K562 (cell line): ENCODE results near the gene ST6GALNAC3. TPM values are rescaled to one million over a fixed set of nuclear protein-coding genes. Genes with fewer than 3 reads are reported as not detected.
A peak's percentile ranks its signal among the peaks of the same experiment; 100 is the strongest.

ENCODE experiments used
- ATAC-seq: fragments of 200-7000 bp; cut with Tn5 transposase; 3 replicates; pipeline ENCODE4 v1.9.1; 2020; ENCODE audit warnings: moderate library complexity
- BruUV-seq: library from RNA; stranded (reverse); fragments of 400-500 nt; replicated peaks from 2 replicates; lab custom pipeline; 2021; lab: Mats Ljungman, UMichigan
- CTCF ChIA-PET: fragments of 300-600 bp; formaldehyde crosslinking; extraction: SDS; loops from one replicate; lab custom pipeline; 2021; ENCODE audit warnings: low intra/inter-chr PET ratio; lab: Yijun Ruan, JAX
- POLR2A ChIA-PET: fragments of 300-600, 350-650 bp; sonication (Branson Sonifier 250); formaldehyde crosslinking; extraction: SDS; loops from one replicate; lab custom pipeline; 2021; ENCODE audit warnings: antibody characterized with exemption, inconsistent platforms; lab: Yijun Ruan, JAX
- DNase-seq, 4 experiments: peaks; one replicate each; pipeline versions ENCODE4 v3.0.0 to v3.0.0-alpha.2; 2011 to 2018; ENCODE audit warnings: low spot score in 3 of 4, mixed read lengths in 3 of 4; ENCODE audit errors: extremely low read depth in 1 of 4
- FAIRE-seq: peaks from 2 replicates; lab custom pipeline; 2011; peaks lifted over from hg19 to GRCh38; lab: Jason Lieb, UNC
- H2AFZ ChIP-seq: 2 replicates; pipeline ENCODE4 v1.6.0; 2011; ENCODE audit warnings: low read depth, low read length, control low read depth, inconsistent platforms
- H3K27ac ChIP-seq: fragments of 200-600 bp; 3 replicates; pipeline ENCODE4 v1.8.0; 2011; ENCODE audit warnings: low read depth, mild to moderate bottlenecking, control low read depth, inconsistent platforms, low read length, moderate library complexity, mixed read lengths; ENCODE audit errors: extremely low read depth
- H3K27me3 ChIP-seq, 2 experiments: fragments of 300-600 bp in 1 of 2; 2 replicates in 1 of 2; 3 replicates in 1 of 2; pipeline versions ENCODE4 v1.6.0 to v1.8.0; 2011; ENCODE audit warnings: inconsistent platforms in 2 of 2, low read length in 2 of 2, mild to moderate bottlenecking in 1 of 2, mixed read lengths in 1 of 2, moderate library complexity in 1 of 2; ENCODE audit not compliant: control insufficient read depth in 2 of 2, insufficient read depth in 2 of 2
- H3K36me3 ChIP-seq: fragments of 300-600 bp; 3 replicates; pipeline ENCODE4 v1.8.0; 2011; ENCODE audit warnings: mild to moderate bottlenecking, low read length, inconsistent platforms; ENCODE audit not compliant: control insufficient read depth, insufficient read depth
- H3K4me1 ChIP-seq, 2 experiments: fragments of 200-600 bp in 1 of 2; replicated peaks in 1 of 2; 2 replicates in 1 of 2; 3 replicates in 1 of 2; pipeline versions ENCODE4 v1.5.1 to v1.8.0; 2011; ENCODE audit warnings: inconsistent platforms in 2 of 2, low read length in 2 of 2, mild to moderate bottlenecking in 1 of 2, mixed read lengths in 1 of 2, moderate library complexity in 1 of 2; ENCODE audit not compliant: control insufficient read depth in 2 of 2, insufficient read depth in 2 of 2
- H3K4me2 ChIP-seq: 2 replicates; pipeline ENCODE4 v1.6.1; 2011; ENCODE audit warnings: low read length, control low read depth, inconsistent platforms, mixed read lengths; ENCODE audit not compliant: insufficient read depth
- H3K4me3 ChIP-seq: fragments of 200-600 bp; sonication (generic), shearing (Covaris generic); 2 replicates; pipeline ENCODE4 v1.5.1; 2016; ENCODE audit warnings: control low read depth, inconsistent platforms
- H3K79me2 ChIP-seq: fragments of 200-600 bp; 3 replicates; pipeline ENCODE4 v1.8.0; 2011; ENCODE audit warnings: low read length, inconsistent platforms; ENCODE audit not compliant: control insufficient read depth, insufficient read depth
- H3K9ac ChIP-seq, 2 experiments: 2 replicates each; pipeline versions ENCODE4 v1.6.0 to v1.6.1; 2011; ENCODE audit warnings: low read depth in 2 of 2, low read length in 2 of 2, control low read depth in 1 of 2, inconsistent platforms in 1 of 2, mild to moderate bottlenecking in 1 of 2, mixed read lengths in 1 of 2; ENCODE audit not compliant: insufficient read depth in 1 of 2
- H3K9me1 ChIP-seq: one replicate; pipeline ENCODE4 v1.6.0; 2011; ENCODE audit warnings: inconsistent platforms, mild to moderate bottlenecking, low read length, moderate library complexity; ENCODE audit not compliant: control insufficient read depth, insufficient read depth
- H3K9me3 ChIP-seq: replicated peaks from 2 replicates; pipeline ENCODE4 v1.5.1; 2011; ENCODE audit warnings: low read depth, low read length, inconsistent platforms; ENCODE audit not compliant: control insufficient read depth, insufficient read depth
- H4K20me1 ChIP-seq: replicated peaks from 2 replicates; pipeline ENCODE4 v1.6.1; 2011; ENCODE audit warnings: low read length, inconsistent platforms, mixed read lengths; ENCODE audit not compliant: control insufficient read depth, insufficient read depth
- C11orf30 ChIP-seq: fragments of 450-650 bp; IDR thresholded peaks from 2 replicates; pipeline ENCODE4 v1.6.1; 2016; ENCODE audit warnings: low read depth, mild to moderate bottlenecking
- CEBPG ChIP-seq, 3 experiments: fragments of 200-800 bp in 1 of 3; sonication (Bioruptor generic) in 1 of 3; sonication (generic) in 1 of 3; formaldehyde crosslinking in 1 of 3; IDR thresholded peaks in 2 of 3; conservative IDR thresholded peaks in 1 of 3; 2 replicates each; pipeline versions ENCODE4 v1.6.1 to v1.8.0; 2016 to 2022; ENCODE audit warnings: missing compliant biosample characterization in 2 of 3, missing genetic modification characterization in 2 of 3, mild to moderate bottlenecking in 1 of 3, missing genetic modification reagents in 1 of 3
- CREB1 ChIP-seq, 2 experiments: sonication (generic) in 1 of 2; formaldehyde crosslinking in 1 of 2; IDR thresholded peaks; 2 replicates each; pipeline versions ENCODE4 v1.6.1 to v1.8.0; 2012 to 2022; ENCODE audit warnings: inconsistent platforms in 1 of 2, mild to moderate bottlenecking in 1 of 2, missing genetic modification reagents in 1 of 2, moderate library complexity in 1 of 2
- HINFP ChIP-seq: fragments of 450-650 bp; conservative IDR thresholded peaks from 2 replicates; pipeline ENCODE4 v1.6.1; 2016; ENCODE audit warnings: missing genetic modification characterization, low read depth, mild to moderate bottlenecking, control low read depth, missing compliant biosample characterization
- HMG20A ChIP-seq: fragments of 450-650 bp; formaldehyde crosslinking; conservative IDR thresholded peaks from 2 replicates; pipeline ENCODE4 v1.4.0; 2020; ENCODE audit warnings: mild to moderate bottlenecking, mixed read lengths
- ID3 ChIP-seq, 2 experiments: fragments of 250-450 bp in 1 of 2; fragments of 450-650 bp in 1 of 2; sonication (Bioruptor Pico) in 1 of 2; IDR thresholded peaks; 2 replicates each; pipeline versions ENCODE4 v1.6.1 to v1.8.0; 2016 to 2021; ENCODE audit warnings: mild to moderate bottlenecking in 2 of 2, moderate library complexity in 2 of 2, missing compliant biosample characterization in 1 of 2, missing genetic modification characterization in 1 of 2
- MAFK ChIP-seq: IDR thresholded peaks from 2 replicates; pipeline ENCODE4 v1.6.1; 2011; ENCODE audit warnings: low read length, improper control_type of control experiment
- NCOA1 ChIP-seq: fragments of 450-650 bp; IDR thresholded peaks from 2 replicates; pipeline ENCODE4 v1.6.1; 2016; ENCODE audit warnings: low read depth
- ZNF143 ChIP-seq: sonication (generic); formaldehyde crosslinking; IDR thresholded peaks from 2 replicates; pipeline ENCODE4 v1.9.0; 2022; ENCODE audit warnings: mild to moderate bottlenecking, missing genetic modification reagents
- ZNF280A ChIP-seq: fragments of 450-650 bp; IDR thresholded peaks from 2 replicates; pipeline ENCODE4 v1.6.1; 2018; ENCODE audit warnings: mild to moderate bottlenecking, low read depth; ENCODE audit not compliant: partially characterized antibody
- ZNF445 ChIP-seq: fragments of 250-450 bp; sonication (Bioruptor Pico); IDR thresholded peaks from 2 replicates; pipeline ENCODE4 v1.4.0; 2020; ENCODE audit warnings: low read depth, mild to moderate bottlenecking, moderate library complexity
- in situ Hi-C: fragments of 300-500 bp; cut with MboI; formaldehyde crosslinking; loops from 4 replicates; pipeline ENCODE4 v1.15.0; 2018; ENCODE audit warnings: inconsistent platforms, mixed read lengths
- intact Hi-C: fragments of 100-400 bp; cut with micrococcal nuclease; formaldehyde crosslinking; loops from 2 replicates; pipeline ENCODE4 v1.14.2; 2022
- polyA plus RNA-seq, 8 experiments: library from polyadenylated mRNA; depleted of rRNA in 4 of 8; stranded (reverse) in 5 of 8; unstranded in 3 of 8; fragments of >200 nt; fragmentation: Nextera tagmentation in 2 of 8; fragmentation: Illumina TruSeq in 1 of 8; extraction: Ambion mirVana in 2 of 8; extraction: Trizol in 1 of 8; gene quantifications; 2 replicates each; pipeline versions ENCODE4 v1.2.1 to v1.2.3, GENCODE V29; 2011 to 2014; ENCODE audit warnings: inconsistent platforms in 1 of 8, missing spikeins in 1 of 8
- total RNA-seq, 7 experiments: library from RNA; depleted of rRNA in 6 of 7; stranded (reverse); fragments of >200 nt in 6 of 7; fragmentation: Illumina TruSeq in 2 of 7; extraction: Trizol in 2 of 7; gene quantifications; 2 replicates each; pipeline versions ENCODE4 v1.2.1 to v1.2.3, GENCODE V29; 2011 to 2021; ENCODE audit warnings: low replicate concordance in 1 of 7

The ST6GALNAC3 gene
- total and polyA plus RNA-seq, 9 of the 15 experiments (the other 6 are each of a cell fraction or from before 2014, with no cell fraction given) = 0.04 to 0.29 (median 0.18) TPM; not detected in 6

- H3K79me2 ChIP-seq = no peaks in the 10 kb centered on the region
- no peaks in the 10 kb centered on the region for H3K27me3 ChIP-seq
- H3K9me1 ChIP-seq = no peaks in the 10 kb centered on the region
- intact Hi-C loops (no loop called here), in situ Hi-C loops (no loop called here)
- POLR2A ChIA-PET = no interaction called here
- H3K36me3 ChIP-seq = no peaks in the 10 kb centered on the region
- H3K9me3 ChIP-seq = no peaks in the 10 kb centered on the region
- no peak for DNase-seq
- FAIRE-seq = no peak
- no peak overlapping the region for H2AFZ ChIP-seq
- no peaks in the 10 kb centered on the region for H3K4me1 ChIP-seq
- TF ChIP-seq CEBPG (CRISPR knock-in tag; IDR thresholded peaks at IDR 0.05) (no peak), CEBPG (tag; conservative IDR thresholded peaks at IDR 0.05 in 1 of 2, IDR thresholded peaks at IDR 0.05 in 1 of 2) (peak in 1 of 2 experiments; percentile 53; a peak in 2 of 4 replicates), HINFP (tag) (no peak)
- BruUV-seq = no TSS peak
- ATAC-seq = no peak
- H3K4me3 ChIP-seq = no peak overlapping the region
- H3K9ac ChIP-seq = no peak overlapping the region
- no peak overlapping the region for H3K4me2 ChIP-seq
- CTCF ChIA-PET = no interaction called here
- H3K27ac ChIP-seq = no peak overlapping the region
- H4K20me1 ChIP-seq = no peaks in the 10 kb centered on the region
Measured at GRCh38 chr1:76640092-76640491, 565.5 kb downstream of the ST6GALNAC3 start.

- H3K4me1 ChIP-seq = no peaks in the 10 kb centered on the region
- H3K27me3 ChIP-seq = no peaks in the 10 kb centered on the region
- no peak overlapping the region for H3K9ac ChIP-seq
- no peak overlapping the region for H3K27ac ChIP-seq
- DNase-seq (no peak), FAIRE-seq (no peak), ATAC-seq (no peak)
- H3K9me1 ChIP-seq = no peaks in the 10 kb centered on the region
- H3K4me3 ChIP-seq = no peak overlapping the region
- no peak overlapping the region for H3K4me2 ChIP-seq
- CTCF ChIA-PET = no interaction called here
- POLR2A ChIA-PET = no interaction called here
- intact Hi-C loops = no loop called here
- H3K79me2 ChIP-seq = no peaks in the 10 kb centered on the region
- H2AFZ ChIP-seq = no peak overlapping the region
- no peaks in the 10 kb centered on the region for H3K9me3 ChIP-seq
- no peaks in the 10 kb centered on the region for H3K36me3 ChIP-seq
- in situ Hi-C loops = no loop called here
- H4K20me1 ChIP-seq = no peaks in the 10 kb centered on the region
- no TSS peak for BruUV-seq
- no peak for TF ChIP-seq NCOA1
- no peak for TF ChIP-seq ZNF280A
- TF ChIP-seq ZNF445 (CRISPR knock-in tag) = no peak
- no peak for TF ChIP-seq CREB1 (IDR thresholded peaks at IDR 0.05)
- TF ChIP-seq CREB1 (CRISPR knock-in tag; IDR thresholded peaks at IDR 0.05) = no peak
- no peak for TF ChIP-seq ID3 (CRISPR knock-in tag; IDR thresholded peaks at IDR 0.05)
- TF ChIP-seq ID3 (tag; IDR thresholded peaks at IDR 0.05) = no peak
- no peak for TF ChIP-seq HMG20A (CRISPR knock-in tag)
- no peak for TF ChIP-seq ZNF143 (CRISPR knock-in tag)
- peak; percentile 44; the same call in 1 of the 2 replicates for TF ChIP-seq C11orf30
- TF ChIP-seq MAFK = peak; percentile 63
Measured at GRCh38 chr1:76640723-76641122, 566.2 kb downstream of the ST6GALNAC3 start.
